SK-N-MC (cell line): ENCODE results near the gene CALHM2.

ENCODE experiments used
- EZH2 ChIP-seq: fragments of 200-600 bp; sonication (generic); IDR thresholded peaks from one replicate; pipeline ENCODE4 v1.6.1; 2017; ENCODE audit warnings: antibody characterized with exemption
- FOXP2 ChIP-seq: optimal IDR thresholded peaks from 2 replicates; pipeline ENCODE3; 2011; ENCODE audit warnings: mild to moderate bottlenecking, moderate library complexity; ENCODE audit not compliant: insufficient read depth; ENCODE audit errors: extremely low read length, control extremely low read depth
- POLR2AphosphoS5 ChIP-seq: IDR thresholded peaks from 2 replicates; pipeline ENCODE4 v1.6.1; 2012; ENCODE audit warnings: mild to moderate bottlenecking, low read depth, low read length, borderline replicate concordance

- TF ChIP-seq POLR2AphosphoS5 (no peak), EZH2 (no peak), FOXP2 (no peak)
These were observed 21.9 kb upstream of the CALHM2 start for GRCh38 chr10:103474077-103474476.
